Neutrophil (primary cell): ENCODE measurements around the gene TJP1.
"Not testable (repeated sequence)": the region's sequence is repeated elsewhere in the genome, so short reads cannot be mapped to it uniquely, and the experiment has no call there.

Experiments
- H3K27ac ChIP-seq: fragments of 200-600 bp; sonication (generic); 2 replicates; pipeline ENCODE4 v1.5.1; 2016; ENCODE audit warnings: mild to moderate bottlenecking, moderate library complexity
- H3K27me3 ChIP-seq: fragments of 200-600 bp; sonication (generic); 2 replicates; pipeline ENCODE4 v1.6.0; 2016; ENCODE audit warnings: mild to moderate bottlenecking
- H3K36me3 ChIP-seq: fragments of 200-600 bp; sonication (generic); 2 replicates; pipeline ENCODE4 v1.5.1; 2017
- H3K4me1 ChIP-seq, 2 experiments: fragments of 200-600 bp in 1 of 2; sonication (generic) in 1 of 2; 1 replicate in 1 of 2; 2 replicates in 1 of 2; pipeline versions ENCODE4 v1.5.1 to v1.6.1; 2013 to 2016; ENCODE audit warnings: low read depth in 1 of 2, low read length in 1 of 2, mild to moderate bottlenecking in 1 of 2, moderate library complexity in 1 of 2; ENCODE audit not compliant: control insufficient read depth in 1 of 2, insufficient read depth in 1 of 2
- H3K4me3 ChIP-seq, 2 experiments: fragments of 200-600 bp in 1 of 2; sonication (generic) in 1 of 2; 1 replicate in 1 of 2; 2 replicates in 1 of 2; pipeline ENCODE4 v1.5.1; 2013 to 2016; ENCODE audit warnings: low read depth in 1 of 2, low read length in 1 of 2, mild to moderate bottlenecking in 1 of 2, moderate library complexity in 1 of 2
- H3K9me3 ChIP-seq: fragments of 200-600 bp; sonication (generic); 2 replicates; pipeline ENCODE4 v1.5.1; 2016
- CTCF ChIP-seq: fragments of 200-600 bp; sonication (generic); IDR thresholded peaks from 2 replicates; pipeline ENCODE4 v1.5.1; 2016; ENCODE audit warnings: antibody characterized with exemption

The TJP1 gene

GRCh38 chr15:29736012-29736743 lies 86.1 kb downstream of the TJP1 start:
- H3K4me1 ChIP-seq, result no peaks in the 10 kb centered on the region
- no peaks in the 10 kb centered on the region for H3K27me3 ChIP-seq
- H3K27ac ChIP-seq, result no peak overlapping the region
- H3K36me3 ChIP-seq, result no peaks in the 10 kb centered on the region
- no peak for TF ChIP-seq CTCF
- H3K9me3 ChIP-seq, result no peaks in the 10 kb centered on the region
- H3K4me3 ChIP-seq, result no peak overlapping the region

- no peak overlapping the region for H3K4me3 ChIP-seq
- H3K27me3 ChIP-seq, result no peaks in the 10 kb centered on the region
- TF ChIP-seq CTCF, result no peak
- H3K36me3 ChIP-seq, result no peaks in the 10 kb centered on the region
- no peaks in the 10 kb centered on the region for H3K4me1 ChIP-seq
- H3K27ac ChIP-seq, result no peak overlapping the region
- no peaks in the 10 kb centered on the region for H3K9me3 ChIP-seq
Measured at GRCh38 chr15:29734917-29735572, 87.2 kb downstream of the TJP1 start.

- Histone ChIP-seq H3K4me3 (no peak overlapping the region), H3K36me3 (no peaks in the 10 kb centered on the region)
- TF ChIP-seq CTCF, result no peak
Measured at GRCh38 chr15:29731865-29732264, 90.4 kb downstream of the TJP1 start.

GRCh38 chr15:29730471-29730870 lies 91.8 kb downstream of the TJP1 start:
- H3K27ac ChIP-seq, H3K27me3 ChIP-seq, H3K4me3 ChIP-seq, H3K4me1 ChIP-seq, H3K36me3 ChIP-seq, H3K9me3 ChIP-seq: not testable (repeated sequence)

More at GRCh38 chr15:29731865-29732264, 90.4 kb downstream of the TJP1 start:
- no peak overlapping the region for H3K27ac ChIP-seq
- no peaks in the 10 kb centered on the region for H3K4me1 ChIP-seq
- no peaks in the 10 kb centered on the region for H3K27me3 ChIP-seq
- H3K9me3 ChIP-seq, result no peaks in the 10 kb centered on the region

GRCh38 chr15:29728418-29728817 lies 93.8 kb downstream of the TJP1 start:
- no peaks in the 10 kb centered on the region for H3K36me3 ChIP-seq
- TF ChIP-seq CTCF, result no peak

GRCh38 chr15:29727871-29728270 lies 94.4 kb downstream of the TJP1 start:
- no peaks in the 10 kb centered on the region for H3K27me3 ChIP-seq
- H3K36me3 ChIP-seq, result no peaks in the 10 kb centered on the region
- H3K4me1 ChIP-seq, result no peaks in the 10 kb centered on the region
- no peak overlapping the region for H3K27ac ChIP-seq
- no peak overlapping the region for H3K4me3 ChIP-seq
- no peaks in the 10 kb centered on the region for H3K9me3 ChIP-seq
- no peak for TF ChIP-seq CTCF

More at GRCh38 chr15:29728418-29728817, 93.8 kb downstream of the TJP1 start:
- Histone ChIP-seq H3K4me1 (no peaks in the 10 kb centered on the region), H3K4me3 (no peak overlapping the region), H3K9me3 (no peaks in the 10 kb centered on the region), H3K27me3 (no peaks in the 10 kb centered on the region), H3K27ac (no peak overlapping the region)
